Liver (tissue), 1 donor: ENCODE measurements around the gene PTH1R.

Experiments used
- FOXA1 ChIP-seq: IDR thresholded peaks from 2 replicates; pipeline ENCODE4 v1.6.1; 2016; ENCODE audit warnings: antibody characterized with exemption
- YY1 ChIP-seq: IDR thresholded peaks from 2 replicates; pipeline ENCODE4 v1.6.1; 2016; ENCODE audit warnings: antibody characterized with exemption, mild to moderate bottlenecking
- TF ChIP-seq, protein P1 (sequence below): IDR thresholded peaks from 2 replicates; pipeline ENCODE4 v1.6.1; 2016; ENCODE audit warnings: antibody characterized with exemption

DNA sequence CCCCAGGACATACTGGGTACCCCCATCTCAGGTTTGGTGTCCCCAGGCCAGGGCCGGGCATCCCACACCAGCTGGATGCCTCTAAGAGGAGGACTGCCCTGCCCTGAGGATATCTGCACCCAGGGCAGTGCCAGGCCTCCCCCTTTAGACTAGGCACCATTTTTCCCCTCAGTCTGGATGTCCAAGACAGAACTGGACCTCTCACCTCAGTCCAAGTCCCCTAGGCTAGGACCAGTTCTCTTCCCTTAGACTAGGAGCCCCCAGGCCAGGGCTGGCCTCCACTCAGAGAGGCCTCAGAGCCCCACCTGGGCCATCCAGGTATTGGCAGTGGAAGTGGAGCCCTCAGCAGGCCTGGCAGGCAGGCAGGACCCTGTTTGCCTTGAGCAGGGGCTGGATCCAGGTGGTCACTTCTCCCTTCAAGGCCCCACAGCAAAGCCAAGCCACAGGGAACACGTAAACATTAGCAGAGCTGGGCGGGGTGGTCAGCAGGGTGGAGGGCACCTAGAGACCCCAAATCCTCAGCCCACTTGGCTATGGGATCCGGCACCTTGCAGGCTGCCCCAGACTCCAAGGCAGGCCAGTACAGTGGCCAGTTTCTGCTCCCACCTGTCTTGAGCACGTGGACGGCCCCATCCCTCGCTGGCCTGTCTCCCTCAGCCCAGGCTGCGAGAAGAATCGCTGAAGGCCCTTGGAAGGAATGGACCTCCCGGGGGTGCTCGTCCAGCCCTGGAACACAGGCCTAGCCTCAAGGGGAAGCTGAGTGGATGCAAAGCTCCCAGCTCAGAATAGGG is 28.3 kb downstream of the PTH1R start:
- TF ChIP-seq, protein P1, sequence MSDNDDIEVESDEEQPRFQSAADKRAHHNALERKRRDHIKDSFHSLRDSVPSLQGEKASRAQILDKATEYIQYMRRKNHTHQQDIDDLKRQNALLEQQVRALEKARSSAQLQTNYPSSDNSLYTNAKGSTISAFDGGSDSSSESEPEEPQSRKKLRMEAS = no peak
- TF ChIP-seq YY1 (no peak), FOXA1 (no peak)
